Activated B cell treated with CpG ODN at 0.5 μM for 24 hours (primary cell): Measurements from ENCODE around the gene ARFIP1. TPM values are rescaled to one million over a fixed set of nuclear protein-coding genes. Genes with fewer than 3 reads are reported as not detected.

Experiments
- ATAC-seq: fragments of 200-7000 bp; cut with Tn5 transposase; one replicate; pipeline ENCODE4 v1.10.0; 2021; ENCODE audit warnings: low read depth, mild to moderate bottlenecking, moderate library complexity
- CTCF ChIA-PET: fragments of 350-600 bp; sonication (Branson Sonifier 250); formaldehyde crosslinking; loops from one replicate; lab custom pipeline; 2021; ENCODE audit warnings: antibody characterized with exemption; lab: Charles Lee
- POLR2A ChIA-PET: fragments of 350-600 bp; sonication (Branson Sonifier 250); formaldehyde crosslinking; loops from one replicate; lab custom pipeline; 2021; ENCODE audit warnings: antibody characterized with exemption; lab: Charles Lee
- DNase-seq: peaks from one replicate; pipeline ENCODE4 v3.0.0; 2022
- H3K27ac Mint-ChIP-seq: one replicate; pipeline ENCODE4 v1.8.0; 2020; ENCODE audit warnings: mixed read lengths
- H3K27me3 Mint-ChIP-seq: one replicate; pipeline ENCODE4 v1.8.0; 2021; ENCODE audit warnings: mixed read lengths
- H3K36me3 Mint-ChIP-seq: one replicate; pipeline ENCODE4 v1.8.0; 2021; ENCODE audit warnings: low read depth, mixed read lengths
- H3K4me1 Mint-ChIP-seq: one replicate; pipeline ENCODE4 v1.8.0; 2021; ENCODE audit warnings: mixed read lengths
- H3K4me3 Mint-ChIP-seq: one replicate; pipeline ENCODE4 v1.8.0; 2020; ENCODE audit warnings: mild to moderate bottlenecking, mixed read lengths
- H3K9me3 Mint-ChIP-seq: one replicate; pipeline ENCODE4 v1.8.0; 2020; ENCODE audit warnings: mixed read lengths
- CTCF ChIP-seq: fragments of 200-600 bp; IDR thresholded peaks from one replicate; pipeline ENCODE4 v1.8.0; 2022; ENCODE audit warnings: antibody characterized with exemption, mild to moderate bottlenecking
- intact Hi-C: fragments of 100-400 bp; cut with micrococcal nuclease; formaldehyde crosslinking; loops from one replicate; pipeline ENCODE4 v1.15.1; 2024
- total RNA-seq: library from RNA; stranded (reverse); gene quantifications from 2 replicates; pipeline ENCODE4 v1.2.3, GENCODE V29; 2022

The ARFIP1 gene
- total RNA-seq, 1 donor from 2014 or later, result 19.5 TPM

DNA sequence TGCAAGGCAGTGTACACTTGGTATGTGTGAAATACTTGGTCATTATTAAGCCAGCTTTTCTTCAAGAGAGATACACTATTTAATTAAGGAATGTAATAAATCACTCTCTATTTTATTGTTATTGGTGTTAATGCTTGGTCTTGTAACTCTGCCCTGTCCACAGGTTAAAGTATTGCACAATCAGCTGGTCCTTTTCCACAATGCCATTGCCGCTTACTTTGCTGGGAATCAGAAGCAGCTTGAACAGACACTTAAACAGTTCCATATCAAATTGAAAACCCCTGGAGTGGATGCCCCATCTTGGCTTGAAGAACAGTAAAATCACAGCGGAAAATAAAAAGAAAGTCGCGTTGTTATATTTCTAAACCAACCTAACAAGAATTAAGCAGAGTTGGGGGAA, 130.1 kb downstream of the ARFIP1 start:
- H3K4me3 Mint-ChIP-seq, result no peak overlapping the region
- intact Hi-C loops, result no loop called here
- ChIA-PET CTCF (no interaction called here), POLR2A (interaction anchor here (0.7 kb wide), 1 partner anchor 821 kb away, joined by 3 read pairs; no protein-coding TSS in a partner anchor)
- no peak for TF ChIP-seq CTCF
- no peaks in the 10 kb centered on the region for H3K9me3 Mint-ChIP-seq
- ATAC-seq (no peak), DNase-seq (no peak)
- H3K36me3 Mint-ChIP-seq, result peaks cover 36% of the 10 kb centered on the region
- H3K27me3 Mint-ChIP-seq, result no peaks in the 10 kb centered on the region
- no peak overlapping the region for H3K27ac Mint-ChIP-seq
- H3K4me1 Mint-ChIP-seq, result no peaks in the 10 kb centered on the region

GRCh38 chr4:152910521-152910920, 130.8 kb downstream of the ARFIP1 start:
- ChIA-PET POLR2A (interaction anchor here (0.7 kb wide), 1 partner anchor 597 kb away, joined by 3 read pairs; no protein-coding TSS in a partner anchor), CTCF (no interaction called here)
- no peak for DNase-seq
- H3K4me1 Mint-ChIP-seq, result no peaks in the 10 kb centered on the region
- H3K27me3 Mint-ChIP-seq, result no peaks in the 10 kb centered on the region
- no peaks in the 10 kb centered on the region for H3K9me3 Mint-ChIP-seq
- intact Hi-C loops, result no loop called here
- H3K27ac Mint-ChIP-seq, result no peak overlapping the region
- peaks cover 35% of the 10 kb centered on the region for H3K36me3 Mint-ChIP-seq
- H3K4me3 Mint-ChIP-seq, result no peak overlapping the region
- no peak for TF ChIP-seq CTCF
- no peak for ATAC-seq

DNA sequence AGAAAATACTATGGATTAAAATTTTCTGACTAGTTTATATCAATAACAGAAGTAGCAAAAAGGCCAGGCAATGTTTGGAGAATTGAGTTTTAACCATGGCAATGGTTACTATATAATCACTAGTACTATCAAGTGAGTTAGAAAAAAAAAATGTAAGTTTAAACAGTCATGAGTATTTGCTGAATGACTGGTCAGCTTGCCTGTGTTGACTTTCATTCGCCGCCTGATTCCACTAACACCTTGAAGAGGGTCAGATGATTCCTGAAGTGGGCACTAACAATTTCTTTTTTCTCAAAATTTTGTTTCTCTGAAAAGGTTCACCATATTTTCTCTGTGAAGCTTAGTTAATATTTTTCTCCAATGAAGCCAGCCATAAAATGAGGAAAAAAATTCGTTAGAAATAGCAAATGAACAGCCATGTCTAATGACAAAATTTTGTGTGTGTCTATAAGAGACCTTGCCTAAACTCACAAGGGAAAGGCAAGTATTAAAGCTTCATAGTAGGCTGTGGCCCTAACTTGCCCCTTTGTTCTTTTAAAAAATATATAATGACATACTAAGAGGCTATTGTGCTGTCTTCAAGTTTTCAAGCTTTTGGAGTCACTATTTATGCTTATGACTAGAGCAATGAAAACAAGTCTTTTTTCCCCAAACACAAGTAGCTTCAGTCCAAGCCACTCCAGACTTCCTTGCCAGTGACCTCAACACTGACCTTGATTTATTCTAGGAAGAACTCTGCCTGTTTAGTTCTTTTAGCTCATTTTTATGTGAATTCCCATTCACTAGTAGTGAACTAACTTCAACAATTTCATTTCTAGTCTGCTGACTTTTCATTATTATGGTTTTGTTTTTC, 138.0 kb downstream of the ARFIP1 start:
- H3K4me1 Mint-ChIP-seq, result no peaks in the 10 kb centered on the region
- peaks cover 6% of the 10 kb centered on the region for H3K9me3 Mint-ChIP-seq
- intact Hi-C loops, result no loop called here
- no peak overlapping the region for H3K27ac Mint-ChIP-seq
- no peak for DNase-seq
- peaks cover 17% of the 10 kb centered on the region for H3K36me3 Mint-ChIP-seq
- ChIA-PET CTCF (no interaction called here), POLR2A (no interaction called here)
- H3K27me3 Mint-ChIP-seq, result peaks cover 2% of the 10 kb centered on the region
- no peak for TF ChIP-seq CTCF
- H3K4me3 Mint-ChIP-seq, result no peak overlapping the region
- no peak for ATAC-seq

GRCh38 chr4:152919826-152920225, 140.1 kb downstream of the ARFIP1 start:
- H3K27ac Mint-ChIP-seq, result no peak overlapping the region
- H3K4me3 Mint-ChIP-seq, result no peak overlapping the region
- H3K27me3 Mint-ChIP-seq, result peaks cover 2% of the 10 kb centered on the region
- no peak for TF ChIP-seq CTCF
- intact Hi-C loops, result no loop called here
- POLR2A ChIA-PET, result no interaction called here
- CTCF ChIA-PET, result no interaction called here
- peaks cover 16% of the 10 kb centered on the region for H3K36me3 Mint-ChIP-seq
- H3K9me3 Mint-ChIP-seq, result peaks cover 6% of the 10 kb centered on the region
- H3K4me1 Mint-ChIP-seq, result no peaks in the 10 kb centered on the region
- ATAC-seq (no peak), DNase-seq (no peak)

DNA sequence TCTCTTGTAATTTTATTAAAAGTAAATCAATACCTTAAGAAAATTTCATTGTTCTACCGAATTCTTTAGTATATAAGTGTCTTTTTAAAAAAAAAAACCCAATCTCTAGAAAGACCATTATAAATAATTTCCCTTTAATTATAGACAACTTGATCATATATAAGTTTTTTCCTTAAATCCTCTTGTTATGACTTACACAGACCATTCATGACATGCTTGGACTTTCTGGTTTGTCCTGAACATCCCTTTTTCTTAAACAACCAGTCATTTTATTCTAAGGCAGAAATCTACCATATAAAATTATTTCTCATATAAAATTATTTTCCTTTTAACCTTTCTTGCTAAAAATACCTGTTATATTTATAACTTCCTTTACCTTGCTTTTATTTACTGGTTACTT, 141.0 kb downstream of the ARFIP1 start:
- ChIA-PET POLR2A (no interaction called here), CTCF (no interaction called here)
- intact Hi-C loops, result no loop called here
- peaks cover 2% of the 10 kb centered on the region for H3K27me3 Mint-ChIP-seq
- peaks cover 16% of the 10 kb centered on the region for H3K36me3 Mint-ChIP-seq
- H3K9me3 Mint-ChIP-seq, result peaks cover 6% of the 10 kb centered on the region
- no peak for ATAC-seq
- TF ChIP-seq CTCF, result no peak
- no peak overlapping the region for H3K27ac Mint-ChIP-seq
- H3K4me3 Mint-ChIP-seq, result no peak overlapping the region
- no peaks in the 10 kb centered on the region for H3K4me1 Mint-ChIP-seq
- DNase-seq, result no peak
